ENCODE measurements around the gene CTTNBP2. TPM values are rescaled to one million over a fixed set of nuclear protein-coding genes. Genes with fewer than 3 reads are reported as not detected.

The CTTNBP2 gene
- total RNA-seq, 2 donors from 2014 or later: 5.2 to 6.5 TPM

DNA sequence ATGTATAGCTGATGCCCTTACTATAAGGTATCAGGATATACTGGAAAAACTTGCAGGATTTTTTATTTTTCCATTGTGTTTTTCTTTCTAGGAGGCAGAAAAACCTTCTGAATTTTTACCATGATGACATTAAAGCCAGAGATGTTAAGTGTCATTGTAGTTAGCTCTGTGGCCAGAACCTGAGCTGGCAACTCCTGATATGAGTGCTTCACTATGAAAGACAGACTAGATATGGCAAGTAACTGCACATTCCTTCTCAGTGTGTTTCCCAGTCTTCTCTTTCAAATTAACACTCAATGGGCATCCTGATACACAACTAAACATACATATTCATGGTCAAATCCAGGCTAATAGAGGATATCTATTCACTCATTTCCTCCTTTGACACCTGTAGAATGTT, 166.2 kb downstream of the CTTNBP2 start:
- Mint-ChIP-seq H3K4me3 (no peak overlapping the region), H3K27me3 (ENCODE audit: insufficient read depth) (no peaks in the 10 kb centered on the region), H3K27ac (no peak overlapping the region), H3K4me1 (no peaks in the 10 kb centered on the region), H3K9me3 (no peaks in the 10 kb centered on the region), H3K36me3 (ENCODE audit: low read depth) (no peaks in the 10 kb centered on the region)
- DNase-seq: no peak
- Histone ChIP-seq H3K27me3 (ENCODE audit: control insufficient read depth, insufficient read depth, low read length, poor library complexity, severe bottlenecking) (no peaks in the 10 kb centered on the region), H3K4me3 (ENCODE audit: low read length) (no peak overlapping the region), H3K9me3 (ENCODE audit: control insufficient read depth, low read length) (no peaks in the 10 kb centered on the region), H3K27ac (ENCODE audit: low read depth, low read length) (no peak overlapping the region), H3K4me1 (ENCODE audit: control insufficient read depth, insufficient read depth, low read length) (no peaks in the 10 kb centered on the region), H3K9ac (ENCODE audit: extremely low read depth, low read length, poor library complexity, severe bottlenecking) (no peak overlapping the region), H3K36me3 (ENCODE audit: control insufficient read depth, insufficient read depth, low read length) (no peaks in the 10 kb centered on the region)
- TF ChIP-seq, protein P1, sequence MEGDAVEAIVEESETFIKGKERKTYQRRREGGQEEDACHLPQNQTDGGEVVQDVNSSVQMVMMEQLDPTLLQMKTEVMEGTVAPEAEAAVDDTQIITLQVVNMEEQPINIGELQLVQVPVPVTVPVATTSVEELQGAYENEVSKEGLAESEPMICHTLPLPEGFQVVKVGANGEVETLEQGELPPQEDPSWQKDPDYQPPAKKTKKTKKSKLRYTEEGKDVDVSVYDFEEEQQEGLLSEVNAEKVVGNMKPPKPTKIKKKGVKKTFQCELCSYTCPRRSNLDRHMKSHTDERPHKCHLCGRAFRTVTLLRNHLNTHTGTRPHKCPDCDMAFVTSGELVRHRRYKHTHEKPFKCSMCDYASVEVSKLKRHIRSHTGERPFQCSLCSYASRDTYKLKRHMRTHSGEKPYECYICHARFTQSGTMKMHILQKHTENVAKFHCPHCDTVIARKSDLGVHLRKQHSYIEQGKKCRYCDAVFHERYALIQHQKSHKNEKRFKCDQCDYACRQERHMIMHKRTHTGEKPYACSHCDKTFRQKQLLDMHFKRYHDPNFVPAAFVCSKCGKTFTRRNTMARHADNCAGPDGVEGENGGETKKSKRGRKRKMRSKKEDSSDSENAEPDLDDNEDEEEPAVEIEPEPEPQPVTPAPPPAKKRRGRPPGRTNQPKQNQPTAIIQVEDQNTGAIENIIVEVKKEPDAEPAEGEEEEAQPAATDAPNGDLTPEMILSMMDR (conservative IDR thresholded peaks at IDR 0.05): no peak

DNA sequence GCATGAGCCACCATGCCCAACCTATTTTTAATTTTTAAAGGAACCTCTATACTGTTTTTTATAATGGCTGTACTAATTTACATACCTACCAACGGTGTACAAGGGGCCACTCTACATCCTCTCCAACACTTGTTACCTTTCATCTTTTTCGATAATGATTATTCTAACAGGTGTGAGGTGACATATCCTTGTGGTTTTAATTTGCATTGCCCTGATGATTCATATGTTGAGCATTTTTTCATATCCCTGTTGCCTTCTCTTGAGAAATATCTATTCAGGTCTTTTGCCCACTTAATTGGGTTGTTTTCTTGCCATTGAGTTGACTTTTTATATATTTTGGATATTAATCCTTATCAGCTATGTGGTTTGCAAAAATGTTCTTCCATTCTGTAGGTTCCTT, 167.0 kb downstream of the CTTNBP2 start:
- WGBS, 2 experiments (ENCODE audit: insufficient coverage in 1 of 2, insufficient read length in 1 of 2): 80% methylated on average over 2 of the region's 2 CpGs; no CpG with 5 or more reads in 1 of the 2 experiments

DNA sequence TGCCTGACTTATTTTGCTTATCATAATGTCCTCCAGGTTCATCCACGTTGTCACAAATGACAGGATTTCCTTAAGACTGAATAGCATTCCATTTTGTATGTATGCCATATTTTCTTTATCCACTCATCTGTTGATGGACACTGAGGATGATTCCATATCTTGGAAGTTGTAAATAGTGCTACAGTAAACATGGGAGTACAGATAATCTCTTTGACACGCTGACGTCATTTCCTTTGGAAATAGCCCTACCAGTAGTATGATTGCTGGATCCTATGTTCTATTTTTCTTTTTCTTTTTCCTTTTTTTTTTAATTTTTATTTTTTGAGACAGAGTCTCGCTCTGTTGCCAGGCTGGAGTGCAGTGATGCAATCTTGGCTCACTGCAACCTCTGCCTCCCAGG, 167.6 kb downstream of the CTTNBP2 start:
- no peaks in the 10 kb centered on the region for H3K36me3 Mint-ChIP-seq (ENCODE audit: low read depth)
- Histone ChIP-seq H3K9ac (ENCODE audit: extremely low read depth, low read length, poor library complexity, severe bottlenecking) (no peak overlapping the region), H3K36me3 (ENCODE audit: control insufficient read depth, insufficient read depth, low read length) (no peaks in the 10 kb centered on the region), H3K4me1 (ENCODE audit: control insufficient read depth, insufficient read depth, low read length) (no peaks in the 10 kb centered on the region), H3K27ac (ENCODE audit: low read depth, low read length) (no peak overlapping the region), H3K27me3 (ENCODE audit: control insufficient read depth, insufficient read depth, low read length, poor library complexity, severe bottlenecking) (no peaks in the 10 kb centered on the region), H3K9me3 (ENCODE audit: control insufficient read depth, low read length) (no peaks in the 10 kb centered on the region), H3K4me3 (ENCODE audit: low read length) (no peak overlapping the region)
- no peaks in the 10 kb centered on the region for H3K9me3 Mint-ChIP-seq
- no peak for DNase-seq
- WGBS, 2 experiments (ENCODE audit: insufficient coverage in 1 of 2, insufficient read length in 1 of 2): 75 to 100% methylated on average over 1 to 4 of the region's 4 CpGs
- H3K27ac Mint-ChIP-seq: no peak overlapping the region
- H3K27me3 Mint-ChIP-seq (ENCODE audit: insufficient read depth): no peaks in the 10 kb centered on the region
- TF ChIP-seq, protein P1 (conservative IDR thresholded peaks at IDR 0.05): no peak
- no peaks in the 10 kb centered on the region for H3K4me1 Mint-ChIP-seq
- no peak overlapping the region for H3K4me3 Mint-ChIP-seq

More for the DNA sequence above, 167.0 kb downstream of the CTTNBP2 start:
- Histone ChIP-seq H3K4me3 (ENCODE audit: low read length) (no peak overlapping the region), H3K9me3 (ENCODE audit: control insufficient read depth, low read length) (no peaks in the 10 kb centered on the region), H3K27ac (ENCODE audit: low read depth, low read length) (no peak overlapping the region), H3K9ac (ENCODE audit: extremely low read depth, low read length, poor library complexity, severe bottlenecking) (no peak overlapping the region), H3K4me1 (ENCODE audit: control insufficient read depth, insufficient read depth, low read length) (no peaks in the 10 kb centered on the region), H3K36me3 (ENCODE audit: control insufficient read depth, insufficient read depth, low read length) (no peaks in the 10 kb centered on the region), H3K27me3 (ENCODE audit: control insufficient read depth, insufficient read depth, low read length, poor library complexity, severe bottlenecking) (no peaks in the 10 kb centered on the region)
- no peak for DNase-seq
- Mint-ChIP-seq H3K27me3 (ENCODE audit: insufficient read depth) (no peaks in the 10 kb centered on the region), H3K4me1 (no peaks in the 10 kb centered on the region), H3K4me3 (no peak overlapping the region), H3K9me3 (no peaks in the 10 kb centered on the region), H3K27ac (no peak overlapping the region), H3K36me3 (ENCODE audit: low read depth) (no peaks in the 10 kb centered on the region)
- TF ChIP-seq, protein P1 (conservative IDR thresholded peaks at IDR 0.05): no peak
